SK-N-SH (cell line): Measurements from ENCODE around the gene CLIC4. TPM values are rescaled to one million over a fixed set of nuclear protein-coding genes. Genes with fewer than 3 reads are reported as not detected.

ENCODE experiments used
- CTCF ChIA-PET: fragments of 300-600, 350-600 bp; formaldehyde crosslinking; extraction: SDS; loops from one replicate; lab custom pipeline; 2021; lab: Yijun Ruan, JAX
- POLR2A ChIA-PET: fragments of 350-600 bp; sonication (Branson Sonifier 250); formaldehyde crosslinking; extraction: SDS; loops from one replicate; lab custom pipeline; 2020; ENCODE audit warnings: antibody characterized with exemption, inconsistent platforms; lab: Yijun Ruan, JAX
- DNase-seq: peaks from one replicate; pipeline ENCODE4 v3.0.0; 2012
- H2AFZ ChIP-seq: fragments of 200-600 bp; sonication (generic); 2 replicates; pipeline ENCODE4 v1.8.1; 2016; ENCODE audit warnings: antibody characterized with exemption, mild to moderate bottlenecking, low read depth
- H3F3A ChIP-seq: fragments of 200-600 bp; sonication (generic); replicated peaks from 2 replicates; pipeline ENCODE3; 2016; ENCODE audit warnings: antibody characterized with exemption, mild to moderate bottlenecking; ENCODE audit not compliant: insufficient read depth
- H3K27ac ChIP-seq, 2 experiments: fragments of 200-500 bp in 1 of 2; fragments of 200-600 bp in 1 of 2; sonication (Bioruptor generic) in 1 of 2; sonication (generic), shearing (Covaris generic) in 1 of 2; 2 replicates each; pipeline versions ENCODE4 v1.5.1 to v1.6.1; 2014 to 2016; ENCODE audit warnings: low read depth in 2 of 2, inconsistent platforms in 1 of 2, low read length in 1 of 2, mild to moderate bottlenecking in 1 of 2, mixed read lengths in 1 of 2
- H3K27me3 ChIP-seq: fragments of 200-600 bp; sonication (generic), shearing (Covaris generic); 2 replicates; pipeline ENCODE4 v1.6.1; 2016; ENCODE audit warnings: mixed run types; ENCODE audit not compliant: insufficient read depth
- H3K36me3 ChIP-seq, 2 experiments: fragments of 200-500 bp in 1 of 2; fragments of 200-600 bp in 1 of 2; sonication (Bioruptor generic) in 1 of 2; sonication (generic) in 1 of 2; replicated peaks in 1 of 2; 2 replicates each; pipeline versions ENCODE3 to v1.5.1; 2014 to 2016; ENCODE audit warnings: low read length in 1 of 2, mild to moderate bottlenecking in 1 of 2; ENCODE audit not compliant: insufficient read depth in 2 of 2, control insufficient read depth in 1 of 2
- H3K4me1 ChIP-seq, 2 experiments: fragments of 200-500 bp in 1 of 2; fragments of 200-600 bp in 1 of 2; sonication (Bioruptor generic) in 1 of 2; sonication (generic), shearing (Covaris generic) in 1 of 2; 2 replicates each; pipeline versions ENCODE4 v1.5.1 to v1.6.1; 2014 to 2016; ENCODE audit warnings: low read depth in 1 of 2, low read length in 1 of 2, mixed run types in 1 of 2; ENCODE audit not compliant: insufficient read depth in 2 of 2, control insufficient read depth in 1 of 2
- H3K4me2 ChIP-seq: fragments of 200-600 bp; sonication (generic), shearing (Covaris generic); 2 replicates; pipeline ENCODE4 v1.6.1; 2017; ENCODE audit warnings: mixed run types
- H3K4me3 ChIP-seq, 2 experiments: fragments of 200-500 bp in 1 of 2; fragments of 200-600 bp in 1 of 2; sonication (Bioruptor generic) in 1 of 2; sonication (generic), shearing (Covaris generic) in 1 of 2; 2 replicates each; pipeline versions ENCODE4 v1.5.1 to v1.8.1; 2014 to 2016; ENCODE audit warnings: low read depth in 2 of 2, inconsistent platforms in 1 of 2, low read length in 1 of 2, mild to moderate bottlenecking in 1 of 2, mixed read lengths in 1 of 2, moderate library complexity in 1 of 2
- H3K79me2 ChIP-seq: fragments of 200-600 bp; sonication (generic); 2 replicates; pipeline ENCODE4 v1.8.1; 2017; ENCODE audit warnings: mild to moderate bottlenecking; ENCODE audit not compliant: insufficient read depth
- H3K9ac ChIP-seq: fragments of 200-600 bp; sonication (generic); 2 replicates; pipeline ENCODE4 v1.6.1; 2017; ENCODE audit warnings: mixed run types
- H3K9me2 ChIP-seq: fragments of 200-600 bp; sonication (generic); 2 replicates; pipeline ENCODE4 v1.6.1; 2017; ENCODE audit warnings: mixed run types
- H3K9me3 ChIP-seq: fragments of 200-600 bp; sonication (generic); 2 replicates; pipeline ENCODE4 v1.6.1; 2017; ENCODE audit warnings: mixed run types, mild to moderate bottlenecking, moderate library complexity
- H4K20me1 ChIP-seq: fragments of 200-600 bp; sonication (generic); 2 replicates; pipeline ENCODE4 v1.6.1; 2017; ENCODE audit warnings: mild to moderate bottlenecking, mixed run types; ENCODE audit not compliant: insufficient read depth
- CTCF ChIP-seq: fragments of 200-600 bp; sonication (generic); IDR thresholded peaks from 2 replicates; pipeline ENCODE4 v1.6.1; 2017; ENCODE audit warnings: antibody characterized with exemption, mild to moderate bottlenecking, moderate library complexity
- IRF3 ChIP-seq: fragments of 150-350 bp; IDR thresholded peaks from 2 replicates; pipeline ENCODE4 v1.6.1; 2016; ENCODE audit warnings: mild to moderate bottlenecking, low read depth, low read length
- JUND ChIP-seq: IDR thresholded peaks from 2 replicates; pipeline ENCODE4 v1.4.0; 2012
- MXI1 ChIP-seq: IDR thresholded peaks from 2 replicates; pipeline ENCODE4 v1.6.1; 2012; ENCODE audit warnings: mild to moderate bottlenecking, low read depth, low read length, improper control_type of control experiment
- NFIC ChIP-seq: IDR thresholded peaks from 2 replicates; pipeline ENCODE4 v1.4.0; 2012; ENCODE audit warnings: borderline replicate concordance
- NRF1 ChIP-seq: IDR thresholded peaks from 2 replicates; pipeline ENCODE4 v1.6.1; 2012; ENCODE audit warnings: low read depth, mild to moderate bottlenecking, low read length
- POLR2AphosphoS5 ChIP-seq: IDR thresholded peaks from 2 replicates; pipeline ENCODE4 v1.6.1; 2012; ENCODE audit warnings: low read depth, low read length
- SIN3A ChIP-seq: IDR thresholded peaks from 2 replicates; pipeline ENCODE4 v1.6.1; 2012; ENCODE audit warnings: low read depth, mild to moderate bottlenecking, low read length, moderate library complexity, borderline replicate concordance
- WGBS: methylation state at CpG from one replicate; pipeline ENCODE4 v1.1.6; 2017; ENCODE audit warnings: low lambda C conversion rate; 5-methylcytosine and 5-hydroxymethylcytosine counted together
- polyA plus RNA-seq, 3 experiments: library from polyadenylated mRNA; depleted of rRNA; stranded (reverse); fragments of >200 nt; gene quantifications; 2 replicates each; pipeline ENCODE4 v1.2.3, GENCODE V29; 2012
- small RNA-seq, 7 experiments: library from RNA; depleted of rRNA; stranded (forward); fragments of <200 nt; gene quantifications; one replicate each; pipeline ENCODE3, GENCODE V24; 2012

Gene CLIC4
- polyA plus RNA-seq, 1 of the 3 experiments (the other 2 are of a cell fraction) = 66.4 TPM

GRCh38 chr1:24892188-24893153 is 147.2 kb downstream of the CLIC4 start:
- H3K9me3 ChIP-seq = no peaks in the 10 kb centered on the region
- H3K36me3 ChIP-seq = no peaks in the 10 kb centered on the region
- ChIA-PET CTCF (interaction anchor here (1.5 to 3.0 kb wide), 3 partner anchors 40 to 45 kb away, joined by 3 to 13 read pairs (median 4); no protein-coding TSS in a partner anchor), POLR2A (no interaction called here)
- 0% methylated on average over 1 of the region's 1 CpG for WGBS
- H3K79me2 ChIP-seq = no peaks in the 10 kb centered on the region
- H3K4me3 ChIP-seq = no peak overlapping the region
- no peaks in the 10 kb centered on the region for H4K20me1 ChIP-seq
- no peak overlapping the region for H3K27ac ChIP-seq
- no peaks in the 10 kb centered on the region for H3K4me1 ChIP-seq
- H3K27me3 ChIP-seq = no peaks in the 10 kb centered on the region
- no peak overlapping the region for H3K4me2 ChIP-seq
- H2AFZ ChIP-seq = no peak overlapping the region
- TF ChIP-seq IRF3 = no peak
- H3F3A ChIP-seq = no peaks in the 10 kb centered on the region
- H3K9ac ChIP-seq = no peak overlapping the region
- DNase-seq = no peak
- H3K9me2 ChIP-seq = no peaks in the 10 kb centered on the region

- Histone ChIP-seq H3K27me3 (no peaks in the 10 kb centered on the region), H2AFZ (no peak overlapping the region), H3K9me2 (no peaks in the 10 kb centered on the region), H3K79me2 (no peaks in the 10 kb centered on the region), H3F3A (no peaks in the 10 kb centered on the region), H4K20me1 (no peaks in the 10 kb centered on the region), H3K36me3 (no peaks in the 10 kb centered on the region), H3K4me1 (peaks cover 0 to 2% of the 10 kb centered on the region in 2 experiments; a peak in 1 of 4 replicates), H3K9me3 (no peaks in the 10 kb centered on the region), H3K27ac (no peak overlapping the region), H3K4me2 (no peak overlapping the region), H3K9ac (no peak overlapping the region), H3K4me3 (no peak overlapping the region)
- CTCF ChIA-PET = interaction anchor here (1.2 to 3.0 kb wide), 3 partner anchors 38 to 45 kb away, joined by 3 to 13 read pairs (median 3); no protein-coding TSS in a partner anchor
- 74% methylated on average over 3 of the region's 3 CpGs for WGBS
- POLR2A ChIA-PET = no interaction called here
- no peak for DNase-seq
- TF ChIP-seq NFIC (no peak), IRF3 (no peak), JUND (no peak), POLR2AphosphoS5 (no peak), CTCF (no peak), SIN3A (no peak), NRF1 (no peak), MXI1 (no peak)
Measured at GRCh38 chr1:24893431-24893830, 148.2 kb downstream of the CLIC4 start.

Small RNAs within 50 kb of the gene (small RNA-seq; reads per million reads assigned to genes)
- gene RNU6-1208P = 0 reads per million in 7 experiments

Other genes starting within 250 kb of the CLIC4 start
- gene RCAN3, start 242.6 kb upstream of the CLIC4 start, polyA plus RNA-seq (2012; rRNA removed) = 4.8 TPM in 2 replicates
- 0.02 TPM in 1 of 2 replicates, not detected in the other for gene NCMAP, start 189.4 kb upstream of the CLIC4 start, polyA plus RNA-seq (2012; rRNA removed)
- gene SRRM1, start 102.1 kb upstream of the CLIC4 start, polyA plus RNA-seq (2012; rRNA removed) = 52.3 and 56.1 TPM in 2 replicates
- not detected in 2 replicates for gene RUNX3, start 184.8 kb downstream of the CLIC4 start, polyA plus RNA-seq (2012; rRNA removed)